Stimulated activated CD4-positive, alpha-beta T cell treated with anti-CD3 and anti-CD28 coated beads, Interleukin-1b, Interleukin-23, amount 100 ng/mL, for 4 hours (primary cell): ENCODE data around the gene IQGAP1.

Experiments used
- DNase-seq, 2 donors: peaks; one replicate each; pipeline ENCODE4 v3.0.0-alpha.2; 2020; ENCODE audit warnings: low read depth in 2 of 2

Gene IQGAP1

DNA sequence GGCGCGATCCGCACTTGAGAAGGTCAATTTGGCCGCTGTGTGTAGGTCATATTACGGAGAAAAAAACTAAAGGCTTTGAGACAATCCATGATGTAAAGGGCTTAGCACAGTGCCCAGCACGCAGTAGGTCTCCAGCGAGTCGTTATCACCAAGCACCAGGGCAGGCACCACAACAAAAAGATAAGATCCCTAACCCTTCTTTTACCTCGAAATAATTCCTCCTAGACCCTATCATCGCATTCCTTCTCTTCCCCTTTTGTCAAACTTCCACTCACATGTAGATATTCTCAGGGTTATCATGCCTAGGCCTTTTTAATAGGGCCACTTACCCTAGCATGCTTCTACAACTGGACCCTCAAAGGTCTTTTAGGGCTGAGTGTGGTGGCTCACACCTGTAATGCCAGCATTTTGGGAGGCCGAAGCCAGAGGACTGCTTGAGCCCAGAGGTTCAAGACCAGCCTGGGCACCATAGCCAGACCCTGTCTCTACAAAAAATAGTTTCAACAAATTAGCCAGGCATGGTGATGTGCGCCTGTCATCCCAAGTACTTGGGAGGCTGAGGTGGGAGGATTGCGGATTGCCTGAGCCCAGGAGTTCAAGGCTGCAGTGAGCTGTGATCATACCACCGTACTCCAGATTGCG lies 22.5 kb upstream of the IQGAP1 start:
- no peak for DNase-seq

DNA sequence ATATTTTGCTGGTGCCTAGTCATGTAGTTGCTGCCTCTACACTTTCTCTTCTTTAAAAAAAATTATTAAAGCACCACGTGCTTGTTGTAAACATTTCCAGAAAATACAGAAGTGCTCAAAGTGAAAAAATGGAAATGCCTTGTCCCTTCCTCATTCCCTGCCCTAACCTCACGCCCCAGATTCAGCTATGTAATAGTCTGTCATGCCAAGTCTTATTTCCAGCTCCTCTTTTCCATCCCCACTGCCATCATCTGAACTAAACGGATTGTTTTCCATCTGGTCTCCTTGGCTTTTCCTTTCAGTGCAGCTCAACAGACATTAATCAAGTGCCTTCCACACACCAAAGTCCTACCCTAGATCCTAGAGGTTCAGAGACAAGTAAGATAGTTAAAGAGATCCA lies 20.5 kb upstream of the IQGAP1 start:
- DNase-seq: no peak

DNA sequence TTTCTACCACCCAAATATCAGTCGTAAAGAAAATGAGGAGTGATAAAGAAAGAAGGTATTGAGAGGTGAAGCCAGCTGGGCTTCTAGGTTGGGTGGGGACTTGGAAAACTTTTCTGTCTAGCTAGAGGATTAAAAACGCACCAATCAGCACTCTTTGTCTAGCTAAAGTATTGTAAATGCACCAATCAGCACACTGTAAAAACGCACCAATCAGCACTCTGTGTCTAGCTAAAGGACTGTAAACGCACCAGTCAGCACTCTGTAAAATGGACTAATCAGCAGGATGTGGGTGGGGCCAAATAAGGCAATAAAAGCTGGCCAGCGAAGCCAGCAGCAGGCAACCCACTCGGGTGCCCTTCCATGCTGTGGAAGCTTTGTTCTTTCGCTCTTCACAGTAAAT lies 13.0 kb upstream of the IQGAP1 start:
- no peak for DNase-seq

DNA sequence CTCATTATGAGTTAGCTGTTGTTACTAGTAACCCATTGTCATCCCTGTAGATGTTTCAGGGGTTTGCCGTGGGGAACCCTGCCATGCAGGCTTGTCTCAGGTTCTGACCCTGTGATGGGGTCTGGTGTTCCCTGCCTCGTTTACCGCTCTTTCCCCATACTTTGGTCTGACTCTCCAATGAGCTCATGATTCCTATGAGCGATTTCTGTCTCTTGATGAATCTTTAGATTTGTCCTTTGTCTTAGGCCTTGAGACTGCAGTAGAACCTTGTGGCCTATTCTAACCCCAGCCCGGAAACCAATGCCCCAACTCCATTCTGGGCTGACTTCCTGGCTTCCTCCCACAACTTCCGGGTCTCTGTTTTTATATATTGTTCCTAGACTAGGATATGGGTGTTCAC lies 11.3 kb upstream of the IQGAP1 start:
- peak in 1 of 2 donors; percentile 29 for DNase-seq

DNA sequence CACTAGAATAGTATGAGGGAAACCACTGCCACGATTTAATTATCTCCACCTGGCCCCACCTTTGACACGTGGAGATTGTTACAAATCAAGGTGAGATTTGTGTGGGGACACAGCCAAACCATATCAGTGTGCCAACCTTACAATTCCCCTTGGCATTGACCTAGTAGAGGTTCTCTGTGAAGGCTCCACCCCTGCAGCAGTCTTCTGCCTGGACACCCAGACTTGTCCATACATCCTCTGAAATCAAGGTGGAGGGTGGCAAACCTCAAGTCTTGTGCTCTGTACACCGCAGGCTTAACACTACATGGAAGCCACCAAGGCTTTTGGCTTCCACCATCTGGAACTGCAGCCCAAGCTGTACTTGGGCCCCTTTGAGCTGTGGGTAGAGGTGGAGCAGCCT lies 8.8 kb upstream of the IQGAP1 start:
- DNase-seq: no peak

DNA sequence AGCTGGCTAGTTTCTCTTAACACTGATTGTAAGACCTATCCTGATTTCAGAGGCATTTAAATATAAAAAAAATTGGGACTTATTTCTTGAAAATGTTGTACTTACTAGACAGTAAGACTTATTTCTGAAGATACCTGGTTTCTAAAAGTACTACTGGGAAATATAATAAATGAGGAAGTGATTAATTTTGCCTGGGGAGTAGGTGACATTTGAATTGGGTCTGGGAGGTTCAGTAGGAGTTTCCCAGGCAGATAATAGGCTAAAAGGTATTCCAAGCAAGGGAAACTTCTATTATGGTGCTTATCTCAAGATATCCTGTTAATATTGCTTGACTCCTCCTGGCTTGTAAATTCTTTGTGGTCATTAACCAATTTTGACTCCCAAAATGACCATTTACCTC lies 6.5 kb upstream of the IQGAP1 start:
- DNase-seq: no peak

DNA sequence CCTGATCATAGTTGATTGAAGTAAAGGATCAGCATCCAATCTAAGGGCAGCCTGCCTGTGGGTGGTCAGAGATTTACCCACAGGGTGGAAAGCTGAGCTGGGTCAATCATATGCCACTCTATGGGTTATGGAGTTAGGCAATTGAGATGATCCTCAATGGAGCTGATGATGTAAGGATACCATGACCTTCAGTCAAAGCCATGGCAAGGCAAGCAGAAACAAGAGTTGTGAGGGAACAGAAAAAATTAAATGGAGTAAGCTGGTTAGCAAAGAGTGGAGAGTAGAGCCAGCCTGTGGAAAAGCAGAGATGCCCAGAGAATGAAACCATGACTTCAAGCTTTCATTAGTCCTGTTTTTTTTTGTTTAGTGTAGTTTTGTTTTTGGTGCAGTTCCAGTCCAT lies 5.7 kb upstream of the IQGAP1 start:
- DNase-seq: no peak

DNA sequence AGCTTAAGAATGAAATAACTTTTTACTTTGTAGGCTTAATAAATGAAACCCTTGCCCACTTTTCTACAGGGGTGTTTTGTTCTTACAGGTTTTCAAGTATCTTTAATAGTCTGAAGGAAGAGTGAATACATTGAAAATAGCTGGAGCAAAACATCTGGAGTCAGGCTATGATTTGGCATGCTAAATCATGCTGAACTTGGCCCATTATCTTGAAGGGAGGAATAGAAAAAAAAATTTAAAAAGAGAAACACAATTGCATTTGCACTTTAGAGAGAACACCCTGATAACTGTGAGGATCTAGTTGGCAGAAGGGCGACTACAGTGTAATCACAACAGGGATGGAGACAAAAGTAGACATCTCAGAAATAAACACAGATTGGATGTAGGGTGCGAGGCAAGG lies 1.8 kb upstream of the IQGAP1 start:
- DNase-seq: no peak

DNA sequence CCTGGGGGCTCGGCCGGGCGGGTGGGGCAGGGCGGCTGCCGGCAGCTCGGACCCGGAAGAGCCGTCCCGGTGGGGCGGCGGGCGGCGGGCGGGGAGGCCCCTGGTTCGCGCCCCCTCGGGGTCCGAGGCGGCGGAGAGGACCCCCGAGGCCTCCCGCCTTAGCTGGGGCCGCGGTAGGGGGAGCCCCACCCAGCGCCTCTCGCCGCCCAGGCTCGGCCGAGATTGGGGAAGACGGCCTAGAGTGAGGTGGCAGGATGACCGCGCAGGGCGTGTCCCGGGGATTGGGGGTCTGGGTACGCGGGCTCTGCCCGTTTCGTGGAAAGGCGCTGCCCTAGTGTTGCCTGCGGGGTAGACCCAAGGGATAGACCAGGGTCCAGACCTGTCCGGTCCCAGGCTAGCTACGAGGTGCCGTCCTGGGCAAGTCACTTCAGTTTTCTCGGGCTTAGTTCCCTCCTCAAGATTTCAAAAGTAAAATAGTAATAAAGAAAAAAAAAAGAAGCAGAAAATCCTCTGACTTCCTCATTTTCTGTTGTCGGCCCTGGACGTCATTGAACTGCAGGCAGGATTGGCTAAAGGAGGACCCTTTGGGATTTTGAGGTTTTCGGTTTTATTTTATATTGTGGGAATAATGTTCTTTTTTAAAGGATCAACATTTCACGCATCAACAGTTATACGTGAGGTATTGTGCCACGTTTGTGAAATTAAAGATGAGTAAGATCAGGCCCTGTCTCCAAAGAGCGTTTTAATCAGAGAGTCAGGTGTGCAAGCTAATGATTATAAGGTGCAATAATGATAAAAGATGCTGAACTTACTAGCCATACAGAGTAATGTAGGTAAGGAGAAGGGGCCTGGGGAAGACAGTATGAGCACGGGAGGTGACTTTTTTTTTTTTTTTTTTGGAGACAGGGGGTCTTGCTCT lies 679 bp downstream of the IQGAP1 start:
- peak; percentile 15 to 44 for DNase-seq

DNA sequence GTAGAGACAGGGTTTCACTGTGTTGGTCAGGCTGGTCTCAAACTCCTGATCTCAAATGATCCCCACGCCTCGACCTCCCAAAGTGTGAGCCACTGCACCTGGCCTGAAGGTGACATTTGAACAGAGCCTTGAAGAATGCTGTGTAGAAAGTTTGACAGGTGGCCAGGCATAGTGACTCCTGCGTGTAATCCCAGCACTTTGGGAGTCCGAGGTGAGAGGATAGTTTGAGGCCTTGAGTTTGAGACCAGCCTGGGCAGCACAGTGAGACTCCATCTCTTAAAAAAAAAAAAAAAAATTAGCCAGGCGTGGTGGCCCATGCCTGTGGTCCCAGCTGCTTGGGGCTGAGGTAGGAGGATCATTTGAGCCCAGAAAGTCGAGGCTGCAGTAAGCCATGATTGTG lies 1.5 kb downstream of the IQGAP1 start:
- no peak for DNase-seq

DNA sequence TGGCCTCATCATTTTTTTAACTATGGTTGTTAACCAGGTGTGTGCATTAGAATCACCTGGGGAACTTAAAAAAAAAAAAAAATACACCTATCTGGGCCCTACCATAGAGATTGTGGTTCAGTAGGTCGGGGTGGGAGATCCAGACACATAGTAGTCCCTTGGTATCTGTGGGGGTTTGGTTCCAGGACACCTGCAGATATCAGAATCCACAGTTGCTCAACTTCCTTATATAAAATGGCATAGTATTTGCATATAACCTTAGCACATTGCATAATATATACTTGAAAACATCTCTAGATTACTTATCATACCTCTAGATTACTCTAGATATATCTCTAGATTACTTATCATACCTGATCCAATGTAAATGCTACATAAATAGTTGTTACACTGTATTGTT lies 5.0 kb downstream of the IQGAP1 start:
- no peak for DNase-seq

DNA sequence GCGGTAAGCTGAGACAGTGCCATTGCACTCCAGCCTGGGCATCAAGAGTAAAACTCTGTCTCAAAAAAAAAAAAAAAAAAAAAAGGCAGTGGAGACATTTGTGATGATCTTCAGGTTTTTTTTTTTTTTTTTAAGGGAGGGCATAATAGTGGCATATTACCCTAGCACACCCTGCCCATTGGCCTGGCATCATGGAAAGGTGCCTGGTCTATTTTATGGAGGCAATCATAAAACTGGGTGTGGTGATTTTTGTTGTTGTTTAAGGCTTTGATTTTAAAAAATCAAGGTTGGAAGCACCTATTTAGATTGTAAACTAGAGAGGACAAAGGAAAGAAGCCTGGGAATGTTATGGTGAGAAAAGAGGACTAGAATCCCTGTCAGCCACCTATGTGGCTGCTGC lies 6.0 kb downstream of the IQGAP1 start:
- no peak for DNase-seq

DNA sequence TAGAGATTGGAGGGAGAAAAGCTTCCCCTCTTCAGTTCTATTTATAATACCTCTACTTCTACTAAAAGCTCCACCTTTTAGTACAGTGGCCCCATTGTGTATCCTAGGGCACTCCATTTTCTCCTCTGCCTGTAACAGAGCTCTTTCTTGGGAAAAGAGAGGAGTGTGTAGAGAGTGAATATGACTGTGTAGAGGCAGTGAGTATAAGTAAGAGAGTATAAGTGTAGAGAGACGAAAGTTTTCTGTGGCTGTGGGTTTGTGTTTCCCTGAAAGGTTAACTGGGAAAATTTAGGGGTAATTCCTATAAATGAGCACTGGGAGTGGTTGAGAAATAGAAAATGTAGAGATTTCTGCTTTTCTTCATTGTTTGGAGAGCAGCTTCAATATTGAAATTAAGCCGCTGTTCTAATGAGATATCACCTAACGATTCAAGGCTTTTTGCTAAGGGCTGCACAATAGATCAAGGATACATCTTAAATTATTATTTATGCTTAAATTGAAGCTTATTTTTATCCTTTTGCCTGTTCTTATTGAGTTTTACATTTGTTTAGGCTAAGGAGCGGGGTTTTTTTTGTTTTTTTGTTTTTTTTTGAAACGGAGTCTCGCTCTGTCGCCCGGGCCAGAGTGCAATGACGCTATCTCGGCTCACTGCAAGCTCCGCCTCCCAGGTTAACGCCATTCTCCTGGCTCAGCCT lies 6.9 kb downstream of the IQGAP1 start:
- no peak for DNase-seq

DNA sequence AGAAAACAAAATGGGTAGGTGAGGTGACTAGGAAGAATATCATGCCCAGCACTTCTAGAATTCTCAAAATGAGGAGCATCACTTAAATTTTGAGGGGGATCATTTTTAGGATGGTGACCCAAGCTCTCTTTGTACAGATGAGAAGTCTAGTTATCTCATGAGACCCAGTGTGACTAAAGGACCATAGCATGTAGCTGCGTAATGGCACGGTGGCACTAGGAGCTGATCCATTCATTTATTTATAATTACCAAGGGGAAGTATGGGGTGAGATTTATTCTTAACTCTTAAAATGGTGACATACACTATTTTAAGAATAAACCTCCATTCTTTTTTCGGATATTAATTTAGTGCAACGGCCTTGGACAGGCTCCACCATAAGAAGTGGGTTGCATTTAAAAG lies 8.3 kb downstream of the IQGAP1 start:
- no peak for DNase-seq

DNA sequence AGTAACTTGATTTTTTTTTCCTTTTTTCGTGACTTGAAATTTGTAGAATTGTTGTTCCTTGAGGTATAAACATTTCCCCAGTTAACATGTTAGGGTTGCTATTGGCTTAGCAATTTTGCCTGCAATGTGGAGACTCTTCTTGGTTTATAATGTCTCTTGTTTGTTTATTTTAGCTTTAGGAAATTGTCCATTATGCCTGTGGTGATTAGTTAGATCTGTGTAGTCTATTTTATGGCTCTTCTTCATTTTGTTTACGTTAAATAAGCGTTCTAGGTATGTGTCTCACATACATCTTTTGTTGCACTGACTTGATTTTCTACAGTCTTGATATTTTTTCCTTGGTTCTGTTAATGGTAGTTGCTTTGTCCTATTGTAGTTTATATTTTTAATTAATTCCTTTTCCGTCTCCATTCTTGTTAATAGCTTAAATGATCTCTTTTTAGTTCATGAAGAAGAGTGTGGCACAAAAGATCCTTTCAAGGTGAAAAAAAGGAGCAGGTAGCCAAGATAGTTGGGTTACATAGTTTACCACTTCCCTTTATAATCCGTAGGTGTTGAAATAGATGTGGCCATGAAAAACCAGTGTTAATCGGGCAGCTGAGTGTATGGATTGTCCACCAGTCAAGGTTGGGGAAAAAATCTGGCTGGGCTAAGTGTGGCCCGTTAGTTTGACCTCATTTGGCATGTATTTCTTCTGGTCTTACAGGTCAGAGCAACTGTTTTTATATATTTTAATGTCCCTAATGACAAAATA lies 12.1 kb downstream of the IQGAP1 start:
- DNase-seq: no peak

DNA sequence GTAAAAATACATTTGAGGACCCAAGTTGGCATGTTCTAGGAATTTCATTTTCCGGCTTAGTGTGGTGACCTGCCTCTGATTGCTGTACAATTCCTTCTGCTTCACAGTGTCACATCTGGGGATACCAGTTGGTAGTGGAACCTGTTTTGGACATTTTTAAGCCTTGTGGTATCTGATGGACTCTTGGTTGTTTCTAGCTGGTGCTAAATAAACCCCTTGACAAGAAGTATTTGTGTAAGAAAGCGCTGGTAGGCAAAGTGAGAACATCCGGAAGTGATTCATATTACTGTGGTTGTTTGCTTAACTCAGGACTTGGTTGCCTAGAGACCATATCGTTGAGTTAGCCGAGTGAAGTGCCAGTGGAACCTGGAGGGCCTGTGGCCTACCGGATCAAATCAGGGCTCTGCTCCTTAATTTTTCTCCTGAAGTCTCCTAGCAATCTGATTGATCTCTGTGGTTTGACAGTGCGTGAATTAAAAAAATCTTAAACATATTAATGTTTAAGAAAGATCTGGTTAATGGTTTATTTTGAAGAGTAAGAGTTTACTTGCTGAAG lies 12.8 kb downstream of the IQGAP1 start:
- DNase-seq: peak in 1 of 2 donors; percentile 51

DNA sequence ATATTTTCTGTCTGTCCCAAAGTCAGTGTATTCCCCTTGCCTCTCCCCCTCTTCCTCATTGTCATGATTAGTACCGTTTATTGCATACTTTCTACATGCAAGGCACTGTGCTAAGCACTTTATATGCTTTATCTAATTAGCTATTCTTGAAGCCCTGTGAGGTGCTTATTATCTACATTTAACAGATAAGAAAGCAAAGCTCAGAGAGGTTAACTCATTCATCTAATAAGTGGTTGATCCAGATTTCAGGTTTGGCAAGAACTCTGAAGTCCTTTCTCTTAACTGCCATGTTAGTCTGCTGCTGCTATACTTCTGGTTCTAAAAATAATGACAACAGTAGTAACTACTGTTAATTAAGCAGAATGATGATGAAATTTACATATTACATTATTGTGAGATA lies 13.5 kb downstream of the IQGAP1 start:
- no peak for DNase-seq

DNA sequence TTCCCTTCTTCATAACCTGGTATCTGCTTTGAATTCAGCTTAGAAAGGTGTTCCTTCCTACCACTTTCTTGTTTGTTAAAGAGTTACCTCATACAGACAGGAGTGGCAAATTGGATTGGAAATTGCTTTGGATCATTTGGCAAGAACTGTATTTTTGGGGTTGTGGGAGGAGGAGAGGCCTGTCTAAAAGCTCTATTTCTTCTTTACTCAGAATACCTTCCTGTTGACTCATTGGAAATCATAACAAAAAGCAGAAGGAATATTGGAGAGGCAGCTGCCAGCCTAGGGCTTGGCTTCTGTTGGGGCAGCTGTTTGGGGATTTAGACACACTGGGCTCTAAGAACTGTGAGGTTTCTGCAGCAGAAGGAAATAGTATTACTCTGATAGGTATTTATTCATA lies 14.2 kb downstream of the IQGAP1 start:
- DNase-seq: no peak

DNA sequence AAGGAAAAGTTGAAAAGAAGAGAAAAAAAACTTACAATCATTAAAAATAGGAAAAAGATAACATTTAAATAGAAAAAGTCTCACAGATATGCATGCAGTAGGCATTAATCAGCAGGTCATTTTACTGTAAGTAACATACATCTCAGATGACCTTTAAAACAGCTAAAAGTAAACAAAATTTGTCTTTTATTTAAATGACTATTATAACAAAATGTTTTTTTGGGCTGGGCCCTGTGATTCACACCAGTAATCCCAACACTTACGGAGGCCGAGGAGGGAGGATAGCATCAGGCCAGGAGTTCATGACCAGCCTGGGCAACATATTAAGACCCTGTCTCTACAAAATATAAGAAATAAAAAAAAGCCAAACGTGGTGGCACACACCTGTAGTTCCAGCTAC lies 14.7 kb downstream of the IQGAP1 start:
- no peak for DNase-seq

DNA sequence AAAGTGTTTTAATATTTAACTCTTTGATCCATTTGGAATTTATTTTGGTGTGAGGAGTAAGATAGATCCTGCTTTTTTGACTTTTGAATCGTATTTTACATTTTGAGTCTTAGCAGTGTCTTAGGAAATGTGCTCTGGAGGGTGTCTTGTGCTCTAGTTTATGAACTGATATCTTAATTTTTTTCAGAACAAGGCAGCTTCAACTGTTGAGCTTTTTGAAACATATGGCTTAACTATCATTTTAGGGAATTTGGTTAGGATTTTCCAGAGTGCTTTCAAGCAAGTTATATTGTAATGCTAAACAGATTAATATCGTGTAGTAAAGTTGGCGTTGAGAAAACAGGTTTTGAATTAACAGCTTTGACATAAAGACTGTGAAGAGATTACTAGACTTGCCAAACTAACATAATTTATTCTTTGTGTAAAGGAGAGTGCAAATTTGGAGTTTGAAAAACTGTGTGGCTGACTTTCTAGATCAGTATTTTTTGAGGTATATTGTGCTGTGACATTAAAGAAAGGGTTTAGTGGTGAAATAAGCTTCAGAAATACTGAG lies 17.1 kb downstream of the IQGAP1 start:
- no peak for DNase-seq

DNA sequence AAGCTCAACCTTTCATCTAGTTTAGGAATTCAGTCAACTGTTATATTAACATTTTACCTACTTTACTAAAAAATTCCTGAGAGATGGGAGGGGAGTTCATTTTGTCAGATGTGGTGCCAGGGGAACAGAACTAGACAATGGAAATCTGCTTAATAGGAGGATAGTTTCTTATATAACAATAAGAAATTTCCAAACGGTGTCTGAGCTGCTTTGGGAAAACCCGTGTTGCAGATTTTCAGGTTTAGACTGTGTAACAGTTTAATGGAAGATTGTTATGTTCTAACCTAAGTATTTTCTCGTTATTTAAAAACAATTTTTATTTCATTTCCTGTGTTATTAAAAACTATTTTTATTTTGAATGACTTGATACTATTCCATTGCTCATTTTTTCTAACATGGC lies 19.3 kb downstream of the IQGAP1 start:
- DNase-seq: no peak
